Measurements from ENCODE around the gene RFX1.

DNA sequence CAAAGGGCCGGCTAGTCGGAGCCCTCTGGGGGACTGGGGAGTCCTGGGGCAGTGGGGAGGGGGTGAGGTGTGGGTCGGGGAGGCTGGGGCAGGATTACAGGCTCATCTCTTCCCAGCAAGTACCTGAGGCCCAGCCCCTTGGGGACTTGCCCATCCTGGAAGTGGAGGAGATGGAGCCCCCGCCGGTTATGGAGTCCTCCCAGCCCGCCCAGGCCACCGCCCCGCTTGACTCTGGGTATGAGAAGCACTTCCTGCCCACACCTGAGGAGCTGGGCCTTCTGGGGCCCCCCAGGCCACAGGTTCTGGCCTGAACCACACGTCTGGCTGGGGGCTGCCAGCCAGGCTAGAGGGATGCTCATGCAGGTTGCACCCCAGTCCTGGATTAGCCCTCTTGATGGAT, 45.9 kb upstream of the RFX1 start:
- TF ChIP-seq, protein P1, sequence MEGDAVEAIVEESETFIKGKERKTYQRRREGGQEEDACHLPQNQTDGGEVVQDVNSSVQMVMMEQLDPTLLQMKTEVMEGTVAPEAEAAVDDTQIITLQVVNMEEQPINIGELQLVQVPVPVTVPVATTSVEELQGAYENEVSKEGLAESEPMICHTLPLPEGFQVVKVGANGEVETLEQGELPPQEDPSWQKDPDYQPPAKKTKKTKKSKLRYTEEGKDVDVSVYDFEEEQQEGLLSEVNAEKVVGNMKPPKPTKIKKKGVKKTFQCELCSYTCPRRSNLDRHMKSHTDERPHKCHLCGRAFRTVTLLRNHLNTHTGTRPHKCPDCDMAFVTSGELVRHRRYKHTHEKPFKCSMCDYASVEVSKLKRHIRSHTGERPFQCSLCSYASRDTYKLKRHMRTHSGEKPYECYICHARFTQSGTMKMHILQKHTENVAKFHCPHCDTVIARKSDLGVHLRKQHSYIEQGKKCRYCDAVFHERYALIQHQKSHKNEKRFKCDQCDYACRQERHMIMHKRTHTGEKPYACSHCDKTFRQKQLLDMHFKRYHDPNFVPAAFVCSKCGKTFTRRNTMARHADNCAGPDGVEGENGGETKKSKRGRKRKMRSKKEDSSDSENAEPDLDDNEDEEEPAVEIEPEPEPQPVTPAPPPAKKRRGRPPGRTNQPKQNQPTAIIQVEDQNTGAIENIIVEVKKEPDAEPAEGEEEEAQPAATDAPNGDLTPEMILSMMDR (IDR thresholded peaks at IDR 0.05; ENCODE audit: poor library complexity): no peak
- no peak for TF ChIP-seq EZH2 (IDR thresholded peaks at IDR 0.05; ENCODE audit: borderline replicate concordance)
- no peak for TF ChIP-seq EZH2phosphoT487 (IDR thresholded peaks at IDR 0.05; ENCODE audit: low read depth, severe bottlenecking, unreplicated experiment)

Data from hepatocyte (in vitro differentiated cells).